ENCODE data around the gene EIF4E3. TPM values are rescaled to one million over a fixed set of nuclear protein-coding genes. Genes with fewer than 3 reads are reported as not detected.

EIF4E3 gene
- polyA plus RNA-seq, 1 donor from 2014 or later = 11.4 TPM

- Histone ChIP-seq H3K4me2 (ENCODE audit: low read length) (no peak overlapping the region), H3K36me3 (ENCODE audit: insufficient read depth, low read length) (no peaks in the 10 kb centered on the region), H3K9me3 (ENCODE audit: low read length) (no peaks in the 10 kb centered on the region), H3K79me2 (replicated peaks; ENCODE audit: insufficient read depth, low read length) (no peaks in the 10 kb centered on the region), H3K9ac (ENCODE audit: low read length) (no peak overlapping the region), H3K4me3 (ENCODE audit: low read length) (no peak overlapping the region), H3K27ac (ENCODE audit: low read length) (no peak overlapping the region), H2AFZ (ENCODE audit: low read depth, low read length) (no peak overlapping the region), H3K27me3 (ENCODE audit: insufficient read depth, low read depth, low read length) (no peaks in the 10 kb centered on the region), H4K20me1 (ENCODE audit: insufficient read depth) (no peaks in the 10 kb centered on the region), H3K9me2 (ENCODE audit: insufficient read depth, low read length) (no peaks in the 10 kb centered on the region), H3F3A (ENCODE audit: insufficient read depth, low read length, poor library complexity, severe bottlenecking) (no peaks in the 10 kb centered on the region)
- TF ChIP-seq SMC3 (conservative IDR thresholded peaks at IDR 0.05; ENCODE audit: poor library complexity) (no peak), TAF1 (IDR thresholded peaks at IDR 0.05; ENCODE audit: low read depth) (no peak), RAD21 (conservative IDR thresholded peaks at IDR 0.05) (no peak), CTCF (IDR thresholded peaks at IDR 0.05; ENCODE audit: poor library complexity, severe bottlenecking) (no peak)
Measured at GRCh38 chr3:71701251-71701762, 23.9 kb downstream of the EIF4E3 start.

GRCh38 chr3:71695000-71695482 lies 30.2 kb downstream of the EIF4E3 start:
- Histone ChIP-seq H2AFZ (ENCODE audit: low read depth, low read length) (no peak overlapping the region), H3K27ac (ENCODE audit: low read length) (no peak overlapping the region), H3K9me3 (ENCODE audit: low read length) (no peaks in the 10 kb centered on the region), H3F3A (ENCODE audit: insufficient read depth, low read length, poor library complexity, severe bottlenecking) (no peaks in the 10 kb centered on the region), H4K20me1 (ENCODE audit: insufficient read depth) (no peaks in the 10 kb centered on the region), H3K36me3 (ENCODE audit: insufficient read depth, low read length) (no peaks in the 10 kb centered on the region), H3K4me3 (ENCODE audit: low read length) (no peak overlapping the region), H3K4me2 (ENCODE audit: low read length) (no peak overlapping the region), H3K79me2 (replicated peaks; ENCODE audit: insufficient read depth, low read length) (no peaks in the 10 kb centered on the region), H3K9me2 (ENCODE audit: insufficient read depth, low read length) (no peaks in the 10 kb centered on the region), H3K27me3 (ENCODE audit: insufficient read depth, low read depth, low read length) (no peaks in the 10 kb centered on the region), H3K9ac (ENCODE audit: low read length) (no peak overlapping the region)
- TF ChIP-seq POLR2AphosphoS5 (IDR thresholded peaks at IDR 0.05) (no peak), EZH2 (IDR thresholded peaks at IDR 0.05; ENCODE audit: borderline replicate concordance, insufficient read depth, low read length, poor library complexity, severe bottlenecking) (no peak), REST (IDR thresholded peaks at IDR 0.05; ENCODE audit: borderline replicate concordance) (no peak), TAF1 (IDR thresholded peaks at IDR 0.05; ENCODE audit: low read depth) (no peak), SMC3 (conservative IDR thresholded peaks at IDR 0.05; ENCODE audit: poor library complexity) (no peak), MXI1 (conservative IDR thresholded peaks at IDR 0.05; ENCODE audit: poor library complexity, severe bottlenecking) (no peak)

All from neural cell (in vitro differentiated cells).